H54 (cell line): ENCODE data around the gene PAX8.
A peak's percentile ranks its signal among the peaks of the same experiment; 100 is the strongest.

Source experiments
- DNase-seq: peaks from one replicate; pipeline ENCODE4 v3.0.0; 2011; ENCODE audit warnings: low spot score, mixed read lengths; ENCODE audit not compliant: insufficient read length
- FAIRE-seq: peaks from 3 replicates; lab custom pipeline; 2011; peaks lifted over from hg19 to GRCh38; lab: Jason Lieb, UNC
- POLR2A ChIP-seq: IDR thresholded peaks from 2 replicates; pipeline ENCODE4 v1.6.1; 2011; ENCODE audit warnings: low read depth, mild to moderate bottlenecking, low read length

PAX8 gene

DNA sequence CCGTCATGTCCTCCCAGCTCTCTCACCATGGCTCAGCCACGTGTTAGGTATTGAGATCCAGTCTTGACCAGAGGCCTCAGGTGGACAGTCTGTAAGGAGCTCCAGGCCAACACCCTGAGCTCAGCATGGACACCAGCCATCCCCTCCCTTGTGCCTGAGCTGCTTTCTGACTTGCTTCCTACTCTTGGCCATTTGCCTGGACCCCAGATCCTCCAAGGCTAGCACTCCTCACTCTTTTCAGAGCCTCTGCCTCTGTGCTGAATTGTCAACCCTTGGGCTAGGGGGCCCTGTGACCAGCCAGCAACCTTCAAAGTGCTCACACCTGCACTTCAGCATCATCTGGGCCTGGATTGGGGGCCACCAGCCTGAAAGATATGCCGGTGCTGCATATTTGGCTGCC lies 46.6 kb downstream of the PAX8 start:
- no peak for TF ChIP-seq POLR2A
- FAIRE-seq = no peak
- DNase-seq = no peak

DNA sequence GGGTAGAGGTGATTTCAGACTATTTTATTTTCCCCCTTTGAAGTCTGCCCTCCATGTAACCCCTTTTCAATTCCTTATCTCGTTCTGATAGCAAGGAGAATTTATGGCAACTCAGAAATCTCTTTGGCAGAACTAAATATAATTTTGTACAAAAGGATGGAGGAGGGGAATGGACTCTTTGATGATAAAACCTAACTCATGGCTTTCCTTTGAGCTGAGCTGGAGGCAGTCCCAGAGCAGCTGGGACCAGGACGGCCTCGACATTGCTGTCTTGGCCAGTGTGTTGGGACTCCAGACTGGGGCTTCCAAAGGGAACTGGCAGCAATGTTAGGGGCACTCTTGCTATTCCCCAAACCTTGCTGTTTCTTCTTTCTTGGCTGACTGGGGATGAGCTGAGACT lies 47.7 kb downstream of the PAX8 start:
- no peak for TF ChIP-seq POLR2A
- FAIRE-seq = no peak
- no peak for DNase-seq

DNA sequence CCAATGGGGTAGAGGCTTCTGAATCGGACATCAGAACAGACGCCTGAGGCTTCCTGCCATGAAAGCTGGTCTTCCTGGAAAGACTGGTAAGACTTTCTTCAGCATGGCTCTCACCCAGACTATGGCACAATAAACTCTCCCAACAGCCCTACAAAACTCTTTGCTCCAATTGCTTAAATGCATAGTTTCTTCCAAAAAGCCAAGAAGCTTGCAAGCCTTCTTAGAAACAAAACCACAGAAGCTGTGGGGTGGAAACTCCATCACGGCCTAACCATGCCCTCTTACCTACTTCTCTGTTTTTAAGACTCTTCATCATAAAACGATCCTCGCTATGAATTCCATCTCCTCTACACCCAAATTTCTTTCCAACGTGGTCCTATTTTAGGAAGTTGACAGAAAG lies 48.2 kb downstream of the PAX8 start:
- no peak for DNase-seq
- FAIRE-seq = no peak
- no peak for TF ChIP-seq POLR2A

DNA sequence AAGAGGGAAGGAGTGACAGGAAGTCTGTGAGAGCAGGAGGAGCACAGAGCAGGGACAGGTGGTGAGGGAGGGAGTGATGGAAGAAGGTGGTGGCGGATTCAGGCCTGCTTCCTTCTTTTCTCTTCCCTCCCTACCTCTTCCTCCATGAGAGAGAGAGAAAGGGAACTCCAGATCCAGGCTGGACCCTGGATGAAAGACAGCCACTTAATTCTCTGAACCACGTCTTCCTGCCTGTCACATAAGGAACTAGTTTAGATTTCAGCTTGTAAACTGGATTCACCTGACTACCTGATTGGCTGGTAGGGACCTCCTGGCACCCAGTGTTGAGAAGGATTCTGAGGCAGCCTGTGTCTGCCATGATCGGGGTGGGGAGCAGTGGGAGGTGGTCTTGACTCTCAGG lies 48.9 kb downstream of the PAX8 start:
- FAIRE-seq (no peak), DNase-seq (no peak)
- TF ChIP-seq POLR2A = no peak

DNA sequence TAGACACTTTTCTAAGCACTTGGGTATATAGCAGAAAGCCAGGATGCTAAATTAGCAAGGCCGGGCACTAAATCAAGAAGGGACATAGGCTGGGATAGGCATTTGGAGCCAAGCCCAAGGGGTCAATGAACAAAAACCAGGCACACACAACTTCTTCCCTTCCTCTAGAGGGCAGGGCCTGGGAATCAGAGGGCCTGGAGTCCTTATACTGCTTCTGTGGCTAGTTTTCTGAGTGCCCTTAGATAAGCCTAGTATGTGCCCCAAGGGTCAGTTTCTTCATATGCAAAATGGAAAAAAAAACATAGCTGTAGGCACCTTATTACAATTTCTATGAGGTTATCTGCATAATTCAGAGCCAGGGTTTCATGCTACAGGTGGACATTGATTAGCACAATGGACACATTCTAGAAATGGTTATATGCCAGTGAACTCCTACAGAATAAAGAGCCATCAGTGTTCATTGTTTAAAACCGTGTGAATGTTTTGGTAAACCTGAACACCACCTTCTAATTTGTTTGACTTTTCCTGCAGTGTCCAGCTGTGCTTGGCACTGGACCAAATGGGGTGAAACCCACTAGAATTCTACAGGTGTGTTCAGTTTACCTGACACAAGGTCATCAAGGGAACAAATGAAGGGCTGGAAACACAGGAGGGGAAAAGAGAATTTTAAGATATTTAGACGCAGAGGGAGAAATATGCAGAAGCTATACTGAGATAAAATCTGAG lies 49.6 kb downstream of the PAX8 start:
- DNase-seq (no peak), FAIRE-seq (no peak)
- TF ChIP-seq POLR2A = no peak

DNA sequence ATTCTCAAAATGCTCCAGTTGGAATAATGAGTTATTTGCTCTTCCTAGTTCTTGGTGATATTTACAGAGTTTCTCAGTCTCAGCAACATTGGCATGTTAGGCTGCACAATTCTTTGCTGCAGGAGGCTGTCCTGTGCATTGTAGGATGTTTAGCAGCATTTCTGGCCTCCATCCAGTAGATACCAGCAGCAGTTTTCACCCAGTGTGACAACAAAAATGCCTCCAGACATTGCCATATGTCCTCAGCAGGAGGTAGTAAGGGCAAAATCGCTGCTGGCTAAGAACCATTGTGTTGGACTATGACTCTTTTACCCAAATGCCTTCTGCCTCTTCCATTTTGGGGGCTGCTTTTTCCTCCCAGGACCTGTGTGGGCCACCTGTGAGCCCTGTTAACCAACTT lies 50.4 kb downstream of the PAX8 start:
- no peak for TF ChIP-seq POLR2A
- DNase-seq = no peak
- FAIRE-seq = no peak

DNA sequence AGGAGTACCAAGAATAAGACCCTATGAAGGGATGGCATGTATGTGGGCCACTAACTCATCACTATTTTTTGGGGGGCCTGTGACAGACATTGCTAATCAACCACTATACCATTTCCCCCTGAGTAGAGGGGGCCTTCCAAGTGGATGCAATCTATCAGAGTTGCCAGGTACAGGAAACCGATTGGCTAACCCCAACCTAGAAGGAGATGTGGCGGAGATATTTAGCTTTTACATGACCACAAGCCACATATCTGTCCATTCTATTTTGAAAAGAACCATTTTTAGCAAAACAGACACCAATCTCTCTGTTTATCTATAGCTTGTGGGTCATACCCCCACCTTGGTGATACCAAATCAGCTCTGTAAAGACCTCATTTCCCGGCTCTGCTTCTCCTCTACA lies 51.0 kb downstream of the PAX8 start:
- FAIRE-seq = no peak
- DNase-seq = no peak
- no peak for TF ChIP-seq POLR2A

DNA sequence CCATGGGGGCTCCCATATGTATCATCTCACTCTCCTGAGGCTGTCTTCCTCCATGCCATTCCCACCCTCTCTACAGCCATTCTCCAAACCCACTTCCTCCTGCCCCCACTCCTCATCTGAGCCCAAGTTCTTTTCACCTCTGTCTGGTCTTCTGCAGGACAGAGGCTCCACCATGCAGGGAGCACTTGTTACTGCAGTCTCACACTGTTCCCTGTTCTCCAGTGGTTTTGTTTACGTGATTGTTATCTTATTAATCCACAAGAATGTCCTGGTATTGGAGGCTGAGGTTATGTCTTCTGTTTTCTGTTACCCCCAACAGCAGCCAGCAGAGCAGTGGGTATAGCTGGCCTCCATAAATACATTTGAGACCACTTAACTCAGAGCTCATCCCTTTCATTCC lies 51.4 kb downstream of the PAX8 start:
- DNase-seq (no peak), FAIRE-seq (no peak)
- TF ChIP-seq POLR2A = no peak

DNA sequence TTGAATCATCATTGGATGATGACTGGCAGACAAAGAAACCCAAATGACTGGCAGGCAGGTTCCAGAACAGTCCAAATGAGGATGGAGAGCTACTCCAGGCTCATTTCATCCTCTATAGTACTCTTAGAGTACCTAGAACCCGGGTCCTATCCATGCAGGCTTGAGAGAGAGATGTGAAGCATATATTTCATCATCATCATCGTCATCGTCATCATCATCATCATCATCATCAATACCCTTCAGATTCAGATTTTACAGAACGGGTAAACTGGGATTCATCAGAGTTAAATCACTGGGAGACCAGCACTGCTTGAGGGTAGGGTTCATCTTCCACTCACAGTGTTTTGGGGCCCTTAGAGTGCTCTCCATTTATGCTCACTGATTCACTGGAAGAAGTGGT lies 52.3 kb downstream of the PAX8 start:
- no peak for TF ChIP-seq POLR2A
- DNase-seq (no peak), FAIRE-seq (no peak)

DNA sequence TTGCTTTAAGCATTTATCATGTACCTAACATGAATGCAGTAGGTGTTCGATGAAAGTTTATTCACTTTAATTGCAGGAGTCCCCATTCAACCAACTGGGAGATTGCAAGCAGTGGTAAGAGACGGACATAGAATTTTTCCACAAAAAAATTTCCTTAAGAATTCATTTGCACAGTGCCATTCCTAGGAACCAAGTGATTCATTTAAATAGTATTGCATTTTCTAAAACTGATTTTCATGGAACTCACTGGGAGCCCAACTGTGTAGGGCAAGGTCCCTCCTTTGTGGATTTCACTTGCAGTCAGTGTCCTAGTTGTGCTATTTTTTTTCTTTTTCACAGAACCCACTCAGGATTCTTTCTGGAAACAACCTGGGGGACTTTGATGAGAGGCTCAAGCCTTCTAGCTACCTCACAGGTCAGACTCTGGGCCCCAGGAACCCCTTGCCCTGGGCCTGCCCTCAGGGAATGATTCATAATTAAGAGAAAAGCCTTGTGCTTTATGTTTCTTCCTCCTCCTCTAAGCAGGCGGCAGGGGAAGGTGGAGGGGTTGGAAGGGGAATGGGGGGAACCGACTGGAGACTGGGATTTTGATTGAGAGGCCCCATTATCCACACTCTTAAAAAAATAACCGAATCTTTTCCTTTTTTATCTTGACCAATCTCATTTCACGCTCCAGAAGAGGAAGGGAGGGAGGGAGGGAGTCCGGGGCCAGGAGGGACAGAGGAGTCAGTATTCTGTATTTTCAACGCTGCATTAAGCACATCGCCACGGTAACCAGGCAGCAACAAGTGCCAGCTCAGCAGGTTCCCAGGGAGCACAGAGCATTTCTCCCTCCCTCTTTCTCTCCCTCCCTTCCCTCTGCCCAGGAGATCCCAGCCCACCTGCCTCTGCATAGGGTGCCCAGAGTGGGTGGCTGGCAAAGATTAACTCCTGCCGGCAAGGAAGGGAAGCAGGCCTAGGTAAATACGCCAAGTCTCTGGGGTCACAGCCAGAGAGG lies 53.2 kb downstream of the PAX8 start:
- FAIRE-seq (peak; percentile 23), DNase-seq (peak; percentile 83)
- TF ChIP-seq POLR2A = no peak

DNA sequence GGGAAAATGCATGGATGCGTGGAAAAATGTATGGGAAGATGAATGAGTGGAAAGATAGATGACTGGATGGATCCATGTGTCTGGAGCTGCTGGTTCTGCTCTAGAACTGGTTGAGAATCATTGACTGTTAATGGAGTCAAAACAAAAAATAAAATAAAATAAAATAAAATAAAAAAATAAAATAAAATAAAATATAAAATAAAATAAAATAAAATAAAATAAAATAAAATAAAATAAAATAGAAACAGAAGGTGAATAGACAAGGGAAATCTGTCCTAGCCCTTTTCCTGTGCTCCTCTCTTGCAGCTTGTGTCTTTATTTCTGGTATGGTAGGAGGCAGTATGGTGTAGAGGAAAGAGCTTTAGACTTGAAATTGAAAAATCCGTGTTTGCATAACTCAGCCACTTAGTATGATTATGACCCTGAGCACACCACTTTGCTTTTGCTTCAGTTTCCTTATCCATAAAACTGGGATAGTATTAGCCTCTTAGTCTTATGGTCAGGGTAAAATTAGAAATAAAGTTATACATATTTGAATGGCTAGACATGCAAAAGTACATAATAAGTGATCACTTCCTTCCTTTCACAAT lies 54.0 kb downstream of the PAX8 start:
- FAIRE-seq (no peak), DNase-seq (no peak)
- no peak for TF ChIP-seq POLR2A

DNA sequence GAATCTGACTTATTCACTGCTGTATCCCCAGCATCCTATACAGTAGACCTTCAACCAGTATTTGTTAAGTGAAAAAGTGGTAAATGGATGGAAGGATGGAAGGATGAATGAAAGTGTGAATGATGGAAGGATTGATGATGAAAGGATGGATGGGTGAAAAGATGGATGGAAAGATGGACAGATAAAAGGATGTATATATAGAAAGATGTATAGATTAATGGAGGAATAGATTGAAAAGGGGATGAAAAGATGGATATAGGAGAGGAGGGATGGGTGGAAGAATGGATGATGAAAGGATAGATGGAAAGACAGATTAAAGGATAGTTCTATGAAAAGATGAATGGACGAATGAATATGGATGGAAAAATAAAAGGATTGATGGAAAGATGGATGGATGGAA lies 54.9 kb downstream of the PAX8 start:
- FAIRE-seq (no peak), DNase-seq (no peak)
- TF ChIP-seq POLR2A = no peak

DNA sequence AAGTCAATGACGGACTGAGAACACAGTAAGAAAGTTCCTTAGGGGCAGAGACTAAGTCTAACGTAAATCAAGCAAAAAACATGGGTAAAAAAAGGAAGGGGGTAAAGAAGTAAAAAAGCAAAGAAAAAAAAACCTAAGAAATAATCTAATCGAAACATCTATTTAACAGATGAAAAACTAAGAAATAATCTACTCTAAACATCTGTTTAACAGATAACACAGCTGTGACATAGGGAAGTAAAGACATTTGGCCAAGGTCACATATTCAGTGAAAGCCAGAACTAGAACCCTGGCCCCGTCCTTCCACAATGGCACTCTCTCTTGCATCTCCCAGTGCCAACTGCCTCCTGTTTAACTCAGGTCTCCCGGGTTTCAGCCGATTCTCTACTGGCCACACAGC lies 56.9 kb downstream of the PAX8 start:
- DNase-seq = no peak
- no peak for TF ChIP-seq POLR2A
- FAIRE-seq = no peak
